ENCODE results near the gene PCBD1.

GRCh38 chr10:70847659-70848360 is 40.6 kb downstream of the PCBD1 start:
- TF ChIP-seq CTCF (IDR thresholded peaks at IDR 0.05), result no peak
- no peak for TF ChIP-seq POLR2A (IDR thresholded peaks at IDR 0.05)
